Loucy (cell line): Measurements from ENCODE around the gene NXT1.

Experiments used
- EZH2phosphoT487 ChIP-seq: fragments of 200-600 bp; IDR thresholded peaks from 2 replicates; pipeline ENCODE4 v1.6.1; 2018; ENCODE audit warnings: antibody characterized with exemption, mild to moderate bottlenecking, moderate library complexity, borderline replicate concordance
- TF ChIP-seq, protein P1 (sequence below): fragments of 200-600 bp; sonication (generic); conservative IDR thresholded peaks from 2 replicates; pipeline ENCODE4 v1.5.1; 2014; ENCODE audit warnings: mild to moderate bottlenecking, antibody characterized with exemption, low read length

DNA sequence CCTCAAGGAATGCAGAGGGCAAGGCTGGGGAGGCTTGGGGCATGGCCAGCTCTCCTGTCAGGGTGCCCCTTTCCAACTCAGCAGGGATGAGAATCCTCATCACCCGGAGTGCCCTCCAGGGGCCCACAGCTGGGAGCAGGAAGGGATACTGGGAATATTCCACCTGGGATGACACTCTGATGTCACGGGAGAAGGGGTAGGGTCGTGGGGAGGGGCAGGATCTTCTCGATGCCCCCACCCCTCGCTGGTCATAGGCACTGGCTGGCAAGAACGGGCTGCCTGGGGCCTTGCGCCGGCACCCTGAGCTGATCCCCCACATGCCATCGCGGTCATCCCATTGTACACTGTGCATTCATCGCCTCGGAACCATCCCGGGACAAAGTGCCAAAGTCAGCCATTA is 10.6 kb upstream of the NXT1 start:
- TF ChIP-seq, protein P1, sequence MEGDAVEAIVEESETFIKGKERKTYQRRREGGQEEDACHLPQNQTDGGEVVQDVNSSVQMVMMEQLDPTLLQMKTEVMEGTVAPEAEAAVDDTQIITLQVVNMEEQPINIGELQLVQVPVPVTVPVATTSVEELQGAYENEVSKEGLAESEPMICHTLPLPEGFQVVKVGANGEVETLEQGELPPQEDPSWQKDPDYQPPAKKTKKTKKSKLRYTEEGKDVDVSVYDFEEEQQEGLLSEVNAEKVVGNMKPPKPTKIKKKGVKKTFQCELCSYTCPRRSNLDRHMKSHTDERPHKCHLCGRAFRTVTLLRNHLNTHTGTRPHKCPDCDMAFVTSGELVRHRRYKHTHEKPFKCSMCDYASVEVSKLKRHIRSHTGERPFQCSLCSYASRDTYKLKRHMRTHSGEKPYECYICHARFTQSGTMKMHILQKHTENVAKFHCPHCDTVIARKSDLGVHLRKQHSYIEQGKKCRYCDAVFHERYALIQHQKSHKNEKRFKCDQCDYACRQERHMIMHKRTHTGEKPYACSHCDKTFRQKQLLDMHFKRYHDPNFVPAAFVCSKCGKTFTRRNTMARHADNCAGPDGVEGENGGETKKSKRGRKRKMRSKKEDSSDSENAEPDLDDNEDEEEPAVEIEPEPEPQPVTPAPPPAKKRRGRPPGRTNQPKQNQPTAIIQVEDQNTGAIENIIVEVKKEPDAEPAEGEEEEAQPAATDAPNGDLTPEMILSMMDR: no peak
- TF ChIP-seq EZH2phosphoT487: no peak
